ENCODE results near the gene HSCB.
"Not testable (repeated sequence)": the region's sequence is repeated elsewhere in the genome, so short reads cannot be mapped to it uniquely, and the experiment has no call there.

The HSCB gene

DNA sequence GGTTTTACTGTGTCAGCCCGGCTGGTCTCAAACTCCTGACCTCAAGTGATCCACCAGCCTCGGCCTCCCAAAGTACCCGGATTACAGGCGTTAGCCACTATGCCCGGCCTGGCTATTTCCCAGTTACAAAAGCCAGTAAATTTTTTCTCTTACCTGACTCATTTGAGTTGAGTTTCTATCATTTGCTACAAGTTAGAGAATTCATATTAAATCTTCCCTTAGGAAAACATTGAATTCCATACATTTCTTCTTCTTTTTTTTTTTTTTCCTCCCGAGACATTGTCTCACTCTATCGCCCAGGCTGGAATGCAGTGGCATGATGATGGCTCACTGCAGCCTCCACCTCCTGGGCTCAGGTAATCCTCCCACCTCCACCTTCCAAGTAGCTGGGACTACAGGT lies 26.2 kb upstream of the HSCB start:
- Histone ChIP-seq H3K4me3 (ENCODE audit: low read depth in 1 of 2, low read length in 2 of 2) (no peak overlapping the region), H3K9ac (ENCODE audit: low read length) (no peak overlapping the region), H3K4me1 (ENCODE audit: insufficient read depth, low read length) (peaks cover 4% of the 10 kb centered on the region), H3K27me3 (ENCODE audit: control insufficient read depth in 1 of 2, insufficient read depth in 2 of 2, low read length in 2 of 2) (no peaks in the 10 kb centered on the region), H3K9me3 (ENCODE audit: low read length) (no peaks in the 10 kb centered on the region), H3K27ac (ENCODE audit: low read depth, low read length) (no peak overlapping the region), H3K36me3 (ENCODE audit: insufficient read depth, low read length) (no peaks in the 10 kb centered on the region)

- no peaks in the 10 kb centered on the region for H3K9me3 ChIP-seq (ENCODE audit: low read length)
- H3K27me3 ChIP-seq (ENCODE audit: control insufficient read depth in 1 of 2, insufficient read depth in 2 of 2, low read length in 2 of 2): no peaks in the 10 kb centered on the region
- no peak overlapping the region for H3K4me3 ChIP-seq (ENCODE audit: low read depth in 1 of 2, low read length in 2 of 2)
- H3K9ac ChIP-seq (ENCODE audit: low read length): no peak overlapping the region
- no peak overlapping the region for H3K27ac ChIP-seq (ENCODE audit: low read depth, low read length)
- H3K36me3 ChIP-seq (ENCODE audit: insufficient read depth, low read length): no peaks in the 10 kb centered on the region
- no peaks in the 10 kb centered on the region for H3K4me1 ChIP-seq (ENCODE audit: insufficient read depth, low read length)
These were observed 25.2 kb upstream of the HSCB start for GRCh38 chr22:28716686-28717085.

DNA sequence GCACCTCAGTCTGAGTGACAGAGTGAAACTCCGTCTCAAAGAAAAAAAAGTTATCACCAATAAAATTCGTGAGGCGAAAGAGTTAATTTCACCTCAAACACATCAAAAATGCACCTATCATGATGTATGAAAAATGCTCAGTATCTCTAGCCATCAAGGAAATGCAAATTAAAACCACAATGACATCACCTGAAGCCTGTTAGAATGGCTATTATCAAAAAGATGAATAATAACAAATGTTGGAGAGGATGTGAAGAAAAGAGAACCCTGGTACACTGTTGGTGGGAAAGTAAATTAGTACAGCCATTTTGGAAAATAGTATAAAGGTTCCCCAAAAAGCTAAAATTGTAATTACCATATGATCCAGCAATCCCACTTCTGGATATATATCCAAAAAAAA lies 23.8 kb upstream of the HSCB start:
- no peak overlapping the region for H3K4me3 ChIP-seq (ENCODE audit: low read depth in 1 of 2, low read length in 2 of 2)
- no peaks in the 10 kb centered on the region for H3K36me3 ChIP-seq (ENCODE audit: insufficient read depth, low read length)
- H3K9me3 ChIP-seq (ENCODE audit: low read length): no peaks in the 10 kb centered on the region
- no peak overlapping the region for H3K27ac ChIP-seq (ENCODE audit: low read depth, low read length)
- no peaks in the 10 kb centered on the region for H3K4me1 ChIP-seq (ENCODE audit: insufficient read depth, low read length)
- no peak overlapping the region for H3K9ac ChIP-seq (ENCODE audit: low read length)
- no peaks in the 10 kb centered on the region for H3K27me3 ChIP-seq (ENCODE audit: control insufficient read depth in 1 of 2, insufficient read depth in 2 of 2, low read length in 2 of 2)

DNA sequence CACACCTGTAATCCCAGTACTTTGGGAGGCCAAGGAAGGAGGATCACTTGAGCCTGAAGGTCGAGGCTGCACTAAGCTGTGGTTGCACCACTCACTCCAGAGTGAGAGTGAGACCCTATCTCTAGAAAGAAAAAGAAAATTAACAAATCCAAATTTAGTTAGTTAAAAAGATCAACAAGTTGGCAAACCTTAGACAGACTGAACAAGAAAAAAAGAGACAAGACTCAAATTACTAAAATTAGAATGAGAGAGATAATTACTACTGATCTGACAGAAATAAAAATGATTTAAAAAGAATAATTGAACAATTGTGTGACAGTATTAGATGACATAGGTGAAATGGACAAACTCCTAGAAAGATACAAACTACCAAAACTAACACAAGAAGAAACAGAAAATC lies 13.8 kb upstream of the HSCB start:
- Histone ChIP-seq H3K27me3 (ENCODE audit: control insufficient read depth in 1 of 2, insufficient read depth in 2 of 2, low read length in 2 of 2) (no peaks in the 10 kb centered on the region), H3K27ac (ENCODE audit: low read depth, low read length) (no peak overlapping the region), H3K36me3 (ENCODE audit: insufficient read depth, low read length) (no peaks in the 10 kb centered on the region), H3K4me1 (ENCODE audit: insufficient read depth, low read length) (no peaks in the 10 kb centered on the region), H3K9me3 (ENCODE audit: low read length) (no peaks in the 10 kb centered on the region), H3K9ac (ENCODE audit: low read length) (no peak overlapping the region), H3K4me3 (ENCODE audit: low read depth in 1 of 2, low read length in 2 of 2) (no peak overlapping the region)

DNA sequence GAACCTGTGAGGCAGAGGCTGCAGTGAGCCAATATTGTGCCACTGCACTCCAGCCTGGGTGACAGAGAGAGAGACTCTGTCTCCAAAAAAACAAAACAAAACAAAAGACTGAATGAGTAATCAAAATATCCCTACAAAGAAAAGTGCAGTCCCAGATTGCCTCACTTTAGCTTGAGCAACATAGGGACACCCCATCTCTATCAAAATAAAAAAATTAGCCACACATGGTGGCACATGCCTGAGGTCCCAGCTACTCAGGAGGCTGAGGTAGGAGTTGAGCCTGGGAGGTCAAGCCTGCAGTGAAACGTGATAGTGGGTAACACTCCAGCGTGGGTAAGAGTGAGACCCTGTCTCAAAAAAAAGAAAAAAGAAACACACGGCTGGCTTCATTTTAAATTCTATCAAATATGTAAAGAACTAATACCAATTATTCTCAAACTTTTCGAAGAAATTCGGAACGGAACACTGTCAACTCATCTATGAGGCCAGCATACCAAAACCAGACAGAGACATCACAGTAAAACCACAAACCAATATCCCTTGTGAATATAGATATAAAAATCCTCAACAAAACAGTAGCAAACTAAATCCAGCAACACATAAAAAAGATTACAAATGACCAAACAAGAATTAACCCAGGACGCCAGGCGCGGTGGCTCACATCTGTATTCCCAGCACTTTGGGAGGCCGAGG lies 13.1 kb upstream of the HSCB start:
- Histone ChIP-seq H3K4me3 (ENCODE audit: low read depth in 1 of 2, low read length in 2 of 2) (no peak overlapping the region), H3K27ac (ENCODE audit: low read depth, low read length) (no peak overlapping the region), H3K9me3 (ENCODE audit: low read length) (no peaks in the 10 kb centered on the region), H3K4me1 (ENCODE audit: insufficient read depth, low read length) (no peaks in the 10 kb centered on the region), H3K27me3 (ENCODE audit: control insufficient read depth in 1 of 2, insufficient read depth in 2 of 2, low read length in 2 of 2) (no peaks in the 10 kb centered on the region), H3K36me3 (ENCODE audit: insufficient read depth, low read length) (no peaks in the 10 kb centered on the region), H3K9ac (ENCODE audit: low read length) (no peak overlapping the region)

DNA sequence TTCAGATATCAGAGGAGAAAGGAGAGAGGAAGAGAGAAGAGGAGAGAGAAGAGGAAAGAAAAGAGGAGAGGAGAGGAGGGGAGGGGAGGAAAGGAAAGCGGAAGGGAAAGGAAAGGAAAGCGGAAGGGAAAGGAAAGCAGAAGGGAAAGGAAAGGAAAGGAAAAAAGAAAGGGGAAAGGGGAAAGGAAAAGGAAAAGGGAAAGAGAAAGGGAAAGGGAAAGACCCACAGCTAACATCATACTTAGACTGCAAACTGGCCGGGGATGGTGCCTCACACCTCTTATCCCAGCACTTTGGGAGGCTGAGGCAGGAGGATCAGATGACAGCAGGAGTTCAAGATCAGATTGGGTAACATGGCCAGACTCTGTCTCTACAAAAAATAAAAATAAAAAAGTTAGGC lies 11.7 kb upstream of the HSCB start:
- no peak overlapping the region for H3K27ac ChIP-seq (ENCODE audit: low read depth, low read length)
- H3K27me3 ChIP-seq (ENCODE audit: control insufficient read depth in 1 of 2, insufficient read depth in 2 of 2, low read length in 2 of 2): no peaks in the 10 kb centered on the region
- no peak overlapping the region for H3K9ac ChIP-seq (ENCODE audit: low read length)
- H3K4me1 ChIP-seq (ENCODE audit: insufficient read depth, low read length): no peaks in the 10 kb centered on the region
- no peaks in the 10 kb centered on the region for H3K36me3 ChIP-seq (ENCODE audit: insufficient read depth, low read length)
- H3K9me3 ChIP-seq (ENCODE audit: low read length): no peaks in the 10 kb centered on the region
- no peak overlapping the region for H3K4me3 ChIP-seq (ENCODE audit: low read depth in 1 of 2, low read length in 2 of 2)

- no peaks in the 10 kb centered on the region for H3K36me3 ChIP-seq (ENCODE audit: insufficient read depth, low read length)
- H3K9ac ChIP-seq (ENCODE audit: low read length): no peak overlapping the region
- no peaks in the 10 kb centered on the region for H3K9me3 ChIP-seq (ENCODE audit: low read length)
- H3K4me3 ChIP-seq (ENCODE audit: low read depth in 1 of 2, low read length in 2 of 2): no peak overlapping the region
- no peak overlapping the region for H3K27ac ChIP-seq (ENCODE audit: low read depth, low read length)
- no peaks in the 10 kb centered on the region for H3K4me1 ChIP-seq (ENCODE audit: insufficient read depth, low read length)
- no peaks in the 10 kb centered on the region for H3K27me3 ChIP-seq (ENCODE audit: control insufficient read depth in 1 of 2, insufficient read depth in 2 of 2, low read length in 2 of 2)
These were observed 7.4 kb upstream of the HSCB start for GRCh38 chr22:28734393-28734792.

- Histone ChIP-seq H3K27me3 (ENCODE audit: control insufficient read depth in 1 of 2, insufficient read depth in 2 of 2, low read length in 2 of 2) (no peaks in the 10 kb centered on the region), H3K36me3 (ENCODE audit: insufficient read depth, low read length) (no peaks in the 10 kb centered on the region), H3K27ac (ENCODE audit: low read depth, low read length) (no peak overlapping the region), H3K9me3 (ENCODE audit: low read length) (no peaks in the 10 kb centered on the region), H3K4me3 (ENCODE audit: low read depth in 1 of 2, low read length in 2 of 2) (no peak overlapping the region), H3K4me1 (ENCODE audit: insufficient read depth, low read length) (peaks cover 4% of the 10 kb centered on the region), H3K9ac (ENCODE audit: low read length) (no peak overlapping the region)
These were observed 5.3 kb upstream of the HSCB start for GRCh38 chr22:28736301-28737155.

- Histone ChIP-seq H3K4me3 (ENCODE audit: low read depth in 1 of 2, low read length in 2 of 2) (no peak overlapping the region), H3K4me1 (ENCODE audit: insufficient read depth, low read length) (peaks cover 8% of the 10 kb centered on the region), H3K36me3 (ENCODE audit: insufficient read depth, low read length) (no peaks in the 10 kb centered on the region), H3K27ac (ENCODE audit: low read depth, low read length) (no peak overlapping the region), H3K9ac (ENCODE audit: low read length) (no peak overlapping the region), H3K9me3 (ENCODE audit: low read length) (no peaks in the 10 kb centered on the region), H3K27me3 (ENCODE audit: control insufficient read depth in 1 of 2, insufficient read depth in 2 of 2, low read length in 2 of 2) (no peaks in the 10 kb centered on the region)
These were observed 4.1 kb upstream of the HSCB start for GRCh38 chr22:28737701-28738100.

DNA sequence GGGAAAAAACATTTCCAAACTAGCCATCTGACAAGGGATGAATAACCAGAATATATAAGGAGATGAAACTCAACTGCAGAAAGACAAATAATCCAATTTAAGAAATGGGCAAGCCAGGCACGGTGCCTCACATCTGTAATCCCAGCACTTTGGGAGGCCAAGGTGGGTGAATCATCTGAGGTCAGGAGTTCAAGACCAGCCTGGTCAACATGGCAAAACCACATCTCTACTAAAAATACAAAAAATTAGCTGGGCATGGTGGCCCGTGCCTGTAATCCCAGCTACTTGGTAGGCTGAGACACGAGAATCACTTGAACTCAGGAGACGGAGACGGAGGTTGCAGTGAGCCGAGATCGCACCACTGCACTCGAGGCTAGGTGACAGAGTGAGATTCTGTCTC lies 3.0 kb upstream of the HSCB start:
- not testable (repeated sequence) for H3K27ac ChIP-seq (ENCODE audit: low read depth, low read length); H3K36me3 ChIP-seq (ENCODE audit: insufficient read depth, low read length); H3K4me3 ChIP-seq (ENCODE audit: low read depth in 1 of 2, low read length in 2 of 2); H3K9me3 ChIP-seq (ENCODE audit: low read length); H3K27me3 ChIP-seq (ENCODE audit: control insufficient read depth in 1 of 2, insufficient read depth in 2 of 2, low read length in 2 of 2); H3K9ac ChIP-seq (ENCODE audit: low read length)
- H3K4me1 ChIP-seq (ENCODE audit: insufficient read depth, low read length): peaks cover 16% of the 10 kb centered on the region

GRCh38 chr22:28741200-28741784 lies 547 bp upstream of the HSCB start:
- Histone ChIP-seq H3K4me1 (ENCODE audit: insufficient read depth, low read length) (peaks cover 16% of the 10 kb centered on the region), H3K27ac (ENCODE audit: low read depth, low read length) (no peak overlapping the region), H3K36me3 (ENCODE audit: insufficient read depth, low read length) (peaks cover 19% of the 10 kb centered on the region), H3K9me3 (ENCODE audit: low read length) (no peaks in the 10 kb centered on the region), H3K4me3 (ENCODE audit: low read depth in 1 of 2, low read length in 2 of 2) (peak overlapping the region; percentile 26 to 98), H3K9ac (ENCODE audit: low read length) (no peak overlapping the region), H3K27me3 (ENCODE audit: control insufficient read depth in 1 of 2, insufficient read depth in 2 of 2, low read length in 2 of 2) (no peaks in the 10 kb centered on the region)
